HTERT RPE-1 (cell line): ENCODE results near the gene CPHXL2.

ENCODE experiments used
- in situ Hi-C: fragments of 300-500 bp; cut with MboI; formaldehyde crosslinking; loops from 4 replicates; pipeline ENCODE4 v1.14.3; 2020; ENCODE audit warnings: low sequenced_read_pairs

Gene CPHXL2

DNA sequence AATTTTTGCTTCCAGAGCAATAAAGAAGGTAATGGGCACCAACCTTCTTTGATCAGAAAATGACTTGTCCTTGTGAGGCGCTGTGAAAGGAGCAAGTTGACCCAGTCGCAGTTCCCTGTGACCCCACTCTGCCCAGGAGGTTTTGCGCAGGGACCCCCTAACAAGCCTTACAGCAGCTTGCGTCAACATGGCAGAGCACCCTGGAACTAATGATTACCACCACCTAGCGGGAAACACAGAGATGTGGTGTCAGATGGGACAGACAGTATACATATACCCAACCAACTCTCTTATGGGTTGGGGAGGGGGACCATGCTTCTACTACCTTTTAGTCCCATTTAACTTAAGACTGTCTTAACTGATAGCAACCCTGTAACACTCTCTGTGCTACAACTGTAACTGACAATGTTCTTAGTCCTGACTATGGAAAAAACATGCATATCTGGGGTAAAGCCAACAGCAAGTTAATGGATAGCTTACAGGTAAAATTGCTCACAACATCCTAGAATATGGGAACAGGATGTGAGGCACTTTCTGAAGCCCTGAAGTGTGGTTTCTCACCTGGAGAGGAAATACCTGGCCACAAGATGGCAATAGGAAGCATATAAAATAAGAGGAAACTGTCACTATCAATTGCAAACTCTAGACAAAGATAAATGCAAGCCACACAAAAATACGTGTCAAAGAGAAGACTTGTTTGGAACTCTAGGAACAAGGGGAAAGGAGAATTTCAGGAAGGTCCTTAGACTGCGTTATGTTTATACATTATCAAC is 32.4 kb downstream of the CPHXL2 start:
- in situ Hi-C loops, result no loop called here

GRCh38 chr16:75640598-75640997 is 36.2 kb downstream of the CPHXL2 start:
- in situ Hi-C loops, result no loop called here

- in situ Hi-C loops, result no loop called here
Measured at GRCh38 chr16:75635036-75635435, 41.8 kb downstream of the CPHXL2 start.

DNA sequence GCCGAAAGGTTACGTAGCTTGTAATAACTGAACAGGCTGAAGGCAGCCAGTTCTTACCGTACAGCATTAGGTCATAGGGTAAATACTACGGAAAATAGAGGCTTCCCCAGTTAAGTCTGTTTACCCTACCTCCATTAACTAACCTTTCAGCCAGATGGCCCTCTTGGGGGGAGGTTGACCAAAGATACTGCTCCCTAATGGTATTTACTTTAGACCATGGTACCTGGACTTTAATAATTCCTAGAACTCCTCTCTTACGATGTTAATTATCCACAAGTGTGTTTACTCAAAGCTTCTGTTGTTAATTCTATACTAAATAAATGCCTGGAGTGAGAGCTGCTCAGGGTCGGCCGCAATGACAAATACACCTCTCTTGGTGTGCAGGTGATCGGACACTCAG is 44.0 kb downstream of the CPHXL2 start:
- in situ Hi-C loops, result no loop called here

DNA sequence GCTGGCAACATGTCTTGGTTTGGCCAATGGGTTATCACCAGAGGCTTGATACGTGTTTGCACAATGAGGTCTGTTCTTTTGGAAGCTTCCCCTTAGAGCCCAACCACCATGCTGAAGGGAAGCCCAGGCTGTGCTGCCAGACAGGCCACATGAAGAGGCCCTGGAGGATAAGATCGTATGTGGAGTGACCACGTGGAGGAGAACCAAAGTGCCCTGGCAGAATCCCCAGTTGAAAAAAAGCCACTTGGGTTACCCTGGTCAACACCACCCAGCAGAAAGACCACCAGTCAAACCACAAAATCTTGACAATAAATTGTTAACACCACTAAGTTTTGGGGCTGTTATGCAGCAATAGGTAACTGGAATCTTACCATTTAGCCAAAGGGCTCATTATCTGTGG is 46.8 kb downstream of the CPHXL2 start:
- in situ Hi-C loops, result no loop called here

GRCh38 chr16:75629132-75629531 is 47.7 kb downstream of the CPHXL2 start:
- in situ Hi-C loops, result no loop called here

GRCh38 chr16:75628351-75628750 is 48.5 kb downstream of the CPHXL2 start:
- in situ Hi-C loops, result no loop called here

GRCh38 chr16:75627851-75628250 is 49.0 kb downstream of the CPHXL2 start:
- in situ Hi-C loops, result no loop called here

GRCh38 chr16:75626806-75627205 is 50.0 kb downstream of the CPHXL2 start:
- in situ Hi-C loops, result no loop called here

DNA sequence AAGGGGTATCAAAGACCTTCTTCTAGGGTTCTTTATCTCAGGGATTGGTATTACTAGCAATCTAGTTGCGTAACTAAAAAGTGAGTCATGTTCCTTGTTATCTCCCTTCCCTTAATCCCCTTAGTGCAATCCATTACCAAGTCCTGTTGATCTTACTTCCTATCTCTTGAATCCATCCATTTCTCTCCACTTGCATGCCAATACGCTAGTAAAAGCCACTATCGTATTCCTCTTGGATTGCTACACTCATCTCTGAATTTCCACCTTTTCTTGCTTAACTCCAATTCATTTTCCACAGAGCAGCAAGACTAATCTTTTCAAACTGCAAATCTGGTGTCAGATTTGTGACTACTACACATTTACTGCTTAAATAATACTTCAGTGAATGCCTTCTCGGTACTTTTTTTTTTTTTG is 51.9 kb downstream of the CPHXL2 start:
- in situ Hi-C loops, result no loop called here

- in situ Hi-C loops, result no loop called here
Measured at GRCh38 chr16:75622761-75623605, 53.8 kb downstream of the CPHXL2 start, which contains the start of gene ADAT1. Gene ADAT1 (minus strand): TSS chr16:75623281. CDS start chr16:75620799, 2,482 bp downstream.

- in situ Hi-C loops, result no loop called here
Measured at GRCh38 chr16:75621170-75621477, 55.7 kb downstream of the CPHXL2 start.

DNA sequence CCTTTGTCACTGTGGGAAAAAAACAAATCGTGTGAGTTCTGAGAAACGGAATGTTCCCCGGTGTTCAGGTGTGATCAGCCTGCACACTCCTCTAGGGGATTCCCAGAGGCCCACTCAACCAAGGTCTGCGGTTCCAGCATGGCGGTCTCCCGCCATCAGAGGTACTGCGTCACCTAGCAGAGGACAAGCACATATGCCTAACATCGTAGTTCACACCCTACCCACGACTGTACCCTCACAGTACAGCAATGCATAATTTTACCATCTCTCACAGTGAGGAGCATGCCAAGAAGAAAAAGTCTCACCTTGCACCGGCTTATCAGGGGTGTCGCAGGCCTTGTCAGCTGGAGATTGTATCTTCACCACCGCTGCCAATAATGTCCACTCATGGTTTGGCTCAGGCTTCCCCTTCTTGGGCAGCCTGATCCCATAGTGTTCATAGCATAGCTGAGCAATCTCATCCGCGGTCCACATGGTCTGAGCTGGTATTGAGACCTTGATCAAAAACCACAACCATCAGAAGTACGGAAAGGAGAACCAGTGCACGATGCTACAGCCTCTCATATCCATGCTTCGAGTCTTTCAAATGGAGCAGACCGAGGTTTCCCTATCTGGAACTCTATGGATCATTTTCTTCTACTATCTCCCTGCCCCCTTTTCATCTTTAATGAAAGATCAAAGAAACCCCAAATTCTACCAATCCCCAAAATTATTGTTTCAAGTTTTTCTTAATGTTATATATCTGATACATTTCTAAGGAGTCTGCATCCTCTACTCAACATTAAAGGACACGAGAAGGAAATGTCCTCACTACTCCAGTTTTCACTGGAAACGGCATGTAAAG is 56.3 kb downstream of the CPHXL2 start:
- in situ Hi-C loops, result no loop called here

GRCh38 chr16:75618780-75619179 is 58.0 kb downstream of the CPHXL2 start:
- in situ Hi-C loops, result no loop called here

DNA sequence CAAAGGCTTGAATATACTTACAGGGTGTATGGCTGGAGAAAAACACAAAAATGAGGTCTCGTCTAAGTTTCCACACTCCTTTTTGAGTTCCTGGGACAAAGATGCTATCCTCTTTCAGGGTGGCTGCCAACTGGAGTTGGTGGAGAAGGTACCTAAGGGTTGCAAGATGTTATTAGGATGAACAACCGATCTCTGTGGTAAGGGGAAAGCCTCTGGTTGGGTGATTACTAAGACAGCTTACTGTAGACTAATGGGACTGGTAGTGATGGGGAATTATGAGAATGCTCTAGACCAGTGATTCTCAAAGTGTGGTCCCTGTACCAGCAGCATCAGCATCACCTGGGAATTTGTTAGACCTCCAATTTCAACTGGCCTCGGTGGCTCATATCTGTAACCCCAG is 59.7 kb downstream of the CPHXL2 start:
- in situ Hi-C loops, result no loop called here

DNA sequence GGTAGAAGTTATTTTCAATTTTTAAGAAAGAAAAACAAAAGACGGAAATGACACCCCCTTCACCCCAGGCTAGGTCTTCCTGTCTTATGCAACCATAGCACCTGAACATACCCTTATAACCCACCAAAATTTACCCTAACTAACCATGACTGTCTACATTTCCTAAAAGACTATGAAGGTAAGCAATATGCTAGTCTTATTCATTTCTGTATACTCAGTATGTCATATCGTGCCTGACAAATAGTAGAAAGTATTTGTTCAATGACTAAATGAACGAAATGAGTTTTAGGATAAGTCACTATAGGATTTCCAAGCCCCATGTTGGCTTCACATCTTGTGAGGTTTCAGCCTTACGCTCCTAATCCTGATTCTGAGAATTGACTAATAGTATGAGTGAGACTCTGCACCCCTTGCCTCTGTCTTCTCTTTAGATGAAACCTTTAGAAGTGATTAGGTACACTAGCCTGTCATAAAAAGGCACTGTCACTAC is 60.2 kb downstream of the CPHXL2 start:
- in situ Hi-C loops, result no loop called here

GRCh38 chr16:75615619-75616018 is 61.2 kb downstream of the CPHXL2 start:
- in situ Hi-C loops, result no loop called here

- in situ Hi-C loops, result no loop called here
Measured at GRCh38 chr16:75614066-75614897, 62.5 kb downstream of the CPHXL2 start.
